OCI-LY7 (cell line): ENCODE measurements around the gene CFAP92.

Source experiments
- EZH2phosphoT487 ChIP-seq: fragments of 200-600 bp; sonication (generic); IDR thresholded peaks from 2 replicates; pipeline ENCODE4 v1.6.1; 2018; ENCODE audit warnings: low read depth, borderline replicate concordance, mild to moderate bottlenecking, mixed run types, antibody characterized with exemption, low read length, moderate library complexity, mixed read lengths
- TF ChIP-seq, protein P1 (sequence below): fragments of 200-600 bp; sonication (generic); conservative IDR thresholded peaks from 2 replicates; pipeline ENCODE4 v1.5.1; 2014; ENCODE audit warnings: mild to moderate bottlenecking, antibody characterized with exemption, low read length, moderate library complexity, mixed read lengths

DNA sequence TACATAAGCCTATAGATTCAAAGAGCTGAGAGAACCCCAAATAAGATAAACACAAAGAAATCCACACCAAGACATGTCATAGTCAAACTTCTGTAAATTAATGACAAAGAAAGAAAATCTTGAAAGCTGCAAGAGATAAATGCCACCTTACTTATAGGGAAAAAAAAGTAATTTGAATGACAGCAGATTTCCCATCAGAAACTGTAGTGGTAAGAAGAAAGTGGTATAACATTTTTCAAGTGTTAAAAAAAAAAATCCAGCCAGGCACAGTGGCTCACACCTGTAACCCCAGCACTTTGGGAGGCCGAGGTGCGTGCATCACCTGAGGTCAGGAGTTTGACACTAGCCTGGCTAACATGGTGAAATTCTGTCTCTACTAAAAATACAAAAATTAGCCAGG, 37.4 kb downstream of the CFAP92 start:
- TF ChIP-seq, protein P1, sequence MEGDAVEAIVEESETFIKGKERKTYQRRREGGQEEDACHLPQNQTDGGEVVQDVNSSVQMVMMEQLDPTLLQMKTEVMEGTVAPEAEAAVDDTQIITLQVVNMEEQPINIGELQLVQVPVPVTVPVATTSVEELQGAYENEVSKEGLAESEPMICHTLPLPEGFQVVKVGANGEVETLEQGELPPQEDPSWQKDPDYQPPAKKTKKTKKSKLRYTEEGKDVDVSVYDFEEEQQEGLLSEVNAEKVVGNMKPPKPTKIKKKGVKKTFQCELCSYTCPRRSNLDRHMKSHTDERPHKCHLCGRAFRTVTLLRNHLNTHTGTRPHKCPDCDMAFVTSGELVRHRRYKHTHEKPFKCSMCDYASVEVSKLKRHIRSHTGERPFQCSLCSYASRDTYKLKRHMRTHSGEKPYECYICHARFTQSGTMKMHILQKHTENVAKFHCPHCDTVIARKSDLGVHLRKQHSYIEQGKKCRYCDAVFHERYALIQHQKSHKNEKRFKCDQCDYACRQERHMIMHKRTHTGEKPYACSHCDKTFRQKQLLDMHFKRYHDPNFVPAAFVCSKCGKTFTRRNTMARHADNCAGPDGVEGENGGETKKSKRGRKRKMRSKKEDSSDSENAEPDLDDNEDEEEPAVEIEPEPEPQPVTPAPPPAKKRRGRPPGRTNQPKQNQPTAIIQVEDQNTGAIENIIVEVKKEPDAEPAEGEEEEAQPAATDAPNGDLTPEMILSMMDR, result no peak
- TF ChIP-seq EZH2phosphoT487, result no peak
